RWPE1 (cell line): ENCODE results near the gene NOS1AP.
"Not testable (repeated sequence)": the region's sequence is repeated elsewhere in the genome, so short reads cannot be mapped to it uniquely, and the experiment has no call there.

Source experiments
- CTCF ChIA-PET: fragments of 350-600 bp; sonication (Branson Sonifier 250); formaldehyde crosslinking; extraction: SDS; loops from one replicate; lab custom pipeline; 2021; lab: Yijun Ruan, JAX
- POLR2A ChIA-PET: fragments of 400-600 bp; formaldehyde crosslinking; extraction: SDS; loops from one replicate; lab custom pipeline; 2020; ENCODE audit warnings: antibody characterized with exemption; ENCODE audit not compliant: low non-redundant PET; lab: Yijun Ruan, JAX
- DNase-seq: peaks from one replicate; pipeline ENCODE4 v3.0.0; 2012; ENCODE audit warnings: low spot score
- H3K27ac ChIP-seq: fragments of 450-650 bp; 2 replicates; pipeline ENCODE4 v1.5.1; 2017
- CTCF ChIP-seq: fragments of 450-650 bp; conservative IDR thresholded peaks from 2 replicates; pipeline ENCODE4 v1.5.1; 2017; ENCODE audit warnings: low read depth, mild to moderate bottlenecking

The NOS1AP gene

GRCh38 chr1:162046921-162047320 is 22.6 kb upstream of the NOS1AP start:
- ChIA-PET CTCF (no interaction called here), POLR2A (no interaction called here)
- TF ChIP-seq CTCF, result no peak
- no peak for DNase-seq
- no peak overlapping the region for H3K27ac ChIP-seq

DNA sequence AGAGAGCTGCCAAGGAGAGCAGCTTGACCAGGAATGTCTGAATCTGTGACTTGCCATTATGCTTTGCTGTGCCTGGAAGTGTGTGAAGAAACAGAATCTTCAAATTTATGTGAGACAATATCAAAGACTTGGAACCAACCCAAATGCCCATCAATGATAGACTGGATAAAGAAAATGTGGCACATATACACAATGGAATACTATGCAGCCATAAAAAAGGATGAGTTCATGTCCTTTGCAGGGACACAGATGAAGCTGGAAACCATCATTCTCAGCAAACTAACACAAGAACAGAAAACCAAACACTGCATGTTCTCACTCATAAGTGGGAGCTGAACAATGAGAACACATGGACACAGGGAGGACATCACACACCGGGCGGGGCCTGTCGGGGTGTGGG is 15.5 kb upstream of the NOS1AP start:
- DNase-seq, H3K27ac ChIP-seq, CTCF ChIA-PET, POLR2A ChIA-PET: not testable (repeated sequence)

DNA sequence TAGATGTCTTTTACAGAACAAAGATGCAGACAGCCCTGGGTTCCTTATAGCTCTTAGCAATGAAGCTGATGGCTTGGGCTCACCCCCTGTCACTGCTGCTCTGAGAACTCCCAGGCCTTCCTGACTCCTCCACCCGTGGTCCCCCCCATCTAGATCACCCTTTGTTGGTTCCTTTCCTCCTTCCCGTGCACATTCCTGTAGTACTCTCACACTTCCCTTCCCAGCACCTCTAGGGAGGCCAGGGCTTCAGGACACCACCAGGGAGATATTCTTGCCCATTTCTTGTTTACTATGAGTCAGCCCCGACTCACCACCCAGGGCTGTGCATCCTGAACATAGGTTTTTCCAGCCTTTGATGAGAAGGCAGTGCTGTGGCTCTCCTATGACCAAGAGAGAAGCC is 14.4 kb upstream of the NOS1AP start:
- ChIA-PET POLR2A (no interaction called here), CTCF (interaction anchor here (0.5 to 2.0 kb wide), 8 partner anchors 11 to 484 kb away, joined by 3 to 13 read pairs (median 6); no protein-coding TSS in a partner anchor)
- DNase-seq, result peak; percentile 85

DNA sequence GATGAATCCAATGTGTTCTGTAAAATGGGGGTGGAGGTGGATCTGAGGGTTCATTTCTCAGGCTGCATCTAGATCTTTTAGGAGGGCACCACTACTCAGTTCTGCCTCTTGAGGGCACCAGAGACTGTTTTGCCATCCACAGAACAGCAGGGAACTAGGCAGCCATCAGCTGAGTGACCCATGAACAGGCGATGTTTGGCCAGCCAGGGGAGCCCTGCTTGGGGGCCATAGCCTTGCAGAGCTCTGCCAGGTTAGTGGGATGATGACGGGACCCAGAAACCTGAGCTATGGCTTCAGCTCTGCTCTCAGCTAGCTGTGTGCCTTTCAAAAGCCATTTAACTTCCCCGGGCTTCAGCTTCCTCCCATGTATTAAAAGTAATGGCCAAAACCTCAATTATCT is 13.4 kb upstream of the NOS1AP start:
- TF ChIP-seq CTCF, result peak; percentile 88
- no peak overlapping the region for H3K27ac ChIP-seq
- DNase-seq, result peak; percentile 70
- CTCF ChIA-PET, result interaction anchor here (0.5 to 2.0 kb wide), 33 partner anchors 11 to 1048 kb away, joined by 3 to 13 read pairs (median 3); partner anchors contain the start of genes C1orf226 and NOS1AP
- POLR2A ChIA-PET, result no interaction called here

More for the DNA sequence above, 14.4 kb upstream of the NOS1AP start:
- no peak overlapping the region for H3K27ac ChIP-seq
- no peak for TF ChIP-seq CTCF

DNA sequence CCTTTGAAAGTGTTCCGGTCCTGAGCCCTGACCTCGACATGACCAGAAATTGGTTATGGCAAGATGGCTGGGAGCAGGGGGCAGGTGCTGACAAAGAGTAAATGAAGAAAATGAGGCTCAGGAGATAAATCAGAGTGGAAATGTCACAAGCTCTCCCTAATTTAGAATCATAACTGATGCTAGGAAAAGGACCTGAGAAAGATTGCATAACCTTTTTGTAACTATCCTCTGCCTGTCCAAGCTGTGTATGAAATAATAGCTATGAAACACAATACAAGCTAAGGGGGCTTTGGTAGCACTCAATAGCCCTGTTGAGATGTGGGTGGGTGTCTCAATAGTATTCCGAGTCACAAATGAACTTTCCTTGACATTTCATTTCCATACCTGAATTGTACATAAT is 12.9 kb upstream of the NOS1AP start:
- ChIA-PET CTCF (interaction anchor here (0.5 to 2.0 kb wide), 28 partner anchors 10 to 838 kb away, joined by 3 to 13 read pairs (median 3); partner anchors contain the start of genes C1orf226 and NOS1AP), POLR2A (no interaction called here)
- no peak for TF ChIP-seq CTCF
- H3K27ac ChIP-seq, result no peak overlapping the region
- no peak for DNase-seq

DNA sequence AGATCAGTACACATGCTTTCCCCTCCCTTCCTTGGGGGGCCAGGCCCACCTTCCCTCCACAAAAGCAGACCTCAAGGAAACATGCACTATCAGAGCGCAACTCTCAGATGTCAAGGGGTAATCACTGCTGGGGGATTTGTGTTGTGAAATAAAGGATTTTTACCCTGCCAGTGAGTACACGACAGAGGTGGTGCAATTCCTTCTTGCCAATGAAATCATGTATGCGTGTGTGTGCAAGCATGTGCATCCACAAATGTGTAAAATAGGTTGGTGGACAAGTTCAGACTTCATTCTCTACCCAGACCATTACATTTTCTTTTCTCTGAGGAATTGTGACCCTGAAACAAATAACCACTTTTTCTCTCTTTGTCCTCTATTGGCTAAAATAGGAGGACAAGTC is 9.8 kb upstream of the NOS1AP start:
- no peak for TF ChIP-seq CTCF
- no peak for DNase-seq
- ChIA-PET POLR2A (no interaction called here), CTCF (no interaction called here)
- no peak overlapping the region for H3K27ac ChIP-seq

GRCh38 chr1:162060314-162060713 is 9.2 kb upstream of the NOS1AP start:
- H3K27ac ChIP-seq, result no peak overlapping the region
- no peak for DNase-seq
- CTCF ChIA-PET, result interaction anchor here (0.7 kb wide), 1 partner anchor 339 kb away, joined by 3 read pairs; no protein-coding TSS in a partner anchor
- no peak for TF ChIP-seq CTCF
- POLR2A ChIA-PET, result no interaction called here
